HG03558 (cell line): ENCODE data around the gene DOCK8.
"Not testable (repeated sequence)": the region's sequence is repeated elsewhere in the genome, so short reads cannot be mapped to it uniquely, and the experiment has no call there.

Source experiments
- ATAC-seq: cut with Tn5 transposase; IDR thresholded peaks from one replicate; pipeline ENCODE4 v1.9.1; 2021; ENCODE audit warnings: moderate number of reproducible peaks; ENCODE audit not compliant: unreplicated experiment; ENCODE audit errors: extremely low read depth

DOCK8 gene

GRCh38 chr9:398085-398484 lies 183.4 kb downstream of the DOCK8 start:
- no peak for ATAC-seq

GRCh38 chr9:401223-401622 lies 186.6 kb downstream of the DOCK8 start:
- no peak for ATAC-seq

GRCh38 chr9:404234-404633 lies 189.6 kb downstream of the DOCK8 start:
- ATAC-seq: no peak

- ATAC-seq: no peak
These were observed 190.7 kb downstream of the DOCK8 start for GRCh38 chr9:405341-405740.

- no peak for ATAC-seq
These were observed 192.4 kb downstream of the DOCK8 start for GRCh38 chr9:406886-407654.

- not testable (repeated sequence) for ATAC-seq
These were observed 195.0 kb downstream of the DOCK8 start for GRCh38 chr9:409655-410054.

- no peak for ATAC-seq
These were observed 199.9 kb downstream of the DOCK8 start for GRCh38 chr9:414595-414994.

GRCh38 chr9:419571-420171 lies 205.0 kb downstream of the DOCK8 start:
- ATAC-seq: no peak

- no peak for ATAC-seq
These were observed 207.2 kb downstream of the DOCK8 start for GRCh38 chr9:421896-422295.

- no peak for ATAC-seq
These were observed 211.6 kb downstream of the DOCK8 start for GRCh38 chr9:426264-426663.

GRCh38 chr9:426976-427375 lies 212.3 kb downstream of the DOCK8 start:
- ATAC-seq: no peak

- ATAC-seq: no peak
These were observed 217.0 kb downstream of the DOCK8 start for GRCh38 chr9:431701-432100.

- no peak for ATAC-seq
These were observed 221.8 kb downstream of the DOCK8 start for GRCh38 chr9:436482-436881.

- ATAC-seq: no peak
These were observed 222.4 kb downstream of the DOCK8 start for GRCh38 chr9:437066-437465.

- ATAC-seq: no peak
These were observed 222.9 kb downstream of the DOCK8 start for GRCh38 chr9:437574-438001.

GRCh38 chr9:438066-438465 lies 223.4 kb downstream of the DOCK8 start:
- no peak for ATAC-seq

- no peak for ATAC-seq
These were observed 224.5 kb downstream of the DOCK8 start for GRCh38 chr9:438961-439768.

- ATAC-seq: no peak
These were observed 226.5 kb downstream of the DOCK8 start for GRCh38 chr9:441126-441525.

GRCh38 chr9:444528-444927 lies 229.9 kb downstream of the DOCK8 start:
- ATAC-seq: no peak

- no peak for ATAC-seq
These were observed 230.4 kb downstream of the DOCK8 start for GRCh38 chr9:445033-445432.

GRCh38 chr9:446074-446699 lies 231.5 kb downstream of the DOCK8 start:
- ATAC-seq: no peak
